Uterus (tissue), 2 donors: ENCODE data around the gene CCDC169.

ENCODE experiments used
- POLR2A ChIP-seq, 2 donors: fragments of 450-650 bp; IDR thresholded peaks; one replicate each; pipeline ENCODE4 v1.6.1; 2016; ENCODE audit warnings: antibody characterized with exemption in 2 of 2, mild to moderate bottlenecking in 1 of 2, moderate library complexity in 1 of 2
- TF ChIP-seq, protein P1 (sequence below), 4 experiments: fragments of 200-600 bp in 2 of 4; fragments of 450-650 bp in 2 of 4; sonication (generic) in 2 of 4; IDR thresholded peaks; one replicate each; pipeline ENCODE4 v1.5.1; 2016 to 2019; ENCODE audit warnings: antibody characterized with exemption in 4 of 4, mild to moderate bottlenecking in 2 of 4, moderate library complexity in 1 of 4

DNA sequence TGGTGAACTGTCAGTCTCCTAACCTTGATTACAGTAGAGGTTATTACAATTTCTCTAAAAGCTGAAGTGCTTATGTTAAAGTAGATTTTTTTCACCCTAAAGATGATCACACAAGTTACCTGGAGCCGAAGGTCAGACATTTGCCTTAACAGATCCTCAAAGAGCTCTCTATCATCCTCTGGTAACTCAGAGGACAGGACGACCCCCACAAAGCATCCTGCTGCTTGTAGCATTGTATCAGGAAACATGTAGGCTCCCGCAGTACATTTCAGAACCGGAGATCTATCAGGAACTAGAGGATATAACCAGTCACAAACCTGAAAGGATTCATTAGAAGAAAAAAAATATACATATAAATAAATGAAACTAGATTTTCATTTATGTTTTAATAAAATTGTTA lies 33.7 kb upstream of the CCDC169 start:
- TF ChIP-seq, protein P1, sequence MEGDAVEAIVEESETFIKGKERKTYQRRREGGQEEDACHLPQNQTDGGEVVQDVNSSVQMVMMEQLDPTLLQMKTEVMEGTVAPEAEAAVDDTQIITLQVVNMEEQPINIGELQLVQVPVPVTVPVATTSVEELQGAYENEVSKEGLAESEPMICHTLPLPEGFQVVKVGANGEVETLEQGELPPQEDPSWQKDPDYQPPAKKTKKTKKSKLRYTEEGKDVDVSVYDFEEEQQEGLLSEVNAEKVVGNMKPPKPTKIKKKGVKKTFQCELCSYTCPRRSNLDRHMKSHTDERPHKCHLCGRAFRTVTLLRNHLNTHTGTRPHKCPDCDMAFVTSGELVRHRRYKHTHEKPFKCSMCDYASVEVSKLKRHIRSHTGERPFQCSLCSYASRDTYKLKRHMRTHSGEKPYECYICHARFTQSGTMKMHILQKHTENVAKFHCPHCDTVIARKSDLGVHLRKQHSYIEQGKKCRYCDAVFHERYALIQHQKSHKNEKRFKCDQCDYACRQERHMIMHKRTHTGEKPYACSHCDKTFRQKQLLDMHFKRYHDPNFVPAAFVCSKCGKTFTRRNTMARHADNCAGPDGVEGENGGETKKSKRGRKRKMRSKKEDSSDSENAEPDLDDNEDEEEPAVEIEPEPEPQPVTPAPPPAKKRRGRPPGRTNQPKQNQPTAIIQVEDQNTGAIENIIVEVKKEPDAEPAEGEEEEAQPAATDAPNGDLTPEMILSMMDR (IDR thresholded peaks at IDR 0.05): no peak
- TF ChIP-seq POLR2A (IDR thresholded peaks at IDR 0.05): no peak
